Astrocyte of the hippocampus (primary cell): ENCODE results near the gene TOMM34.
A peak's percentile ranks its signal among the peaks of the same experiment; 100 is the strongest.

Source experiments
- DNase-seq: peaks from one replicate; pipeline ENCODE4 v3.0.0; 2011; ENCODE audit warnings: low read depth, low spot score

TOMM34 gene

DNA sequence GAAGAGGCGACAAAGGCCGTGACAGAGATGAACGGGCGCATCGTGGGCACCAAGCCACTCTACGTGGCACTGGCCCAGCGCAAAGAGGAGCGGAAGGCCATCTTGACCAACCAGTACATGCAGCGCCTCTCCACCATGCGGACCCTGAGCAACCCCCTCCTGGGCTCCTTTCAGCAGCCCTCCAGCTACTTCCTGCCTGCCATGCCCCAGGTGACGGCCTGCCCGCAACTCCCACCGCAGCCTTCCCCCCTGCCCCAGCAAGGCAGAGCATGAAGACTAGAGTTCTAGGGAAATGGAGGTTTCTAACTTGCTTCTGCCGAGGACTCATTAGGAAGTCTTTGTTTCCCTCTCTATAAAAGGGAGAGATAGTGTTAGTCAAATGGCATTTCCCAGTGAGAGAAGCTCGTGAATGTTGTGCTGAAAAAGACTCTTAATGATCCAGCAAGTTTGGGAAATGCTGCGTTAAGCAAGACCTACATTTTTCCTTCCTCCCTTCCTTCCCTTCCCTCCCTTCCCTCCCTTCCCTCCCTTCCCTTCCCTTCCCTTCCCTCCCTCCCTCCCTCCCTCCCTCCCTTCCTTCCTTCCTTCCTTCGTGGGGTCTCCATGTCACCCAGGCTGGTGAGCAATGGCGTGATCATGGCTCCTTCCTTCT, 29.6 kb downstream of the TOMM34 start:
- no peak for DNase-seq

DNA sequence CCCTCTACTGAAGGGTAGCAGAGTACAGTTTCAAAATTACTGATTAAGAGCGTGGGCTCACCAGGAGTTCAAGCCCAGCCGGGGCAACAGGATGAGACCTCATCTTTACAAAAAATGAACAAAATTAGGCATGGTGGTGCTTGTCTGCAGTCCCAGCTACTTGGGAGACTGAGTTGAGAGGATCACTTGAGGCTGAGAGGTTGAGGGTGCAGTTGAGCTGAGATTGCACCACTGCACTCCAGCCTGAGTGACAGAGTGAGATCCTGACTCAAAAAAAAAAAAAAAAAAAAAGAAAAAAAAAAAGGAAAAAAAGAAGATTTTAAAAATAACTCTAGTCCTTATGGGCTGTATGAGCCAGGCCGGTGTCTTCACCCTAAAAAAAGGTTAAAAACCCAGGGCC, 31.6 kb downstream of the TOMM34 start:
- no peak for DNase-seq

DNA sequence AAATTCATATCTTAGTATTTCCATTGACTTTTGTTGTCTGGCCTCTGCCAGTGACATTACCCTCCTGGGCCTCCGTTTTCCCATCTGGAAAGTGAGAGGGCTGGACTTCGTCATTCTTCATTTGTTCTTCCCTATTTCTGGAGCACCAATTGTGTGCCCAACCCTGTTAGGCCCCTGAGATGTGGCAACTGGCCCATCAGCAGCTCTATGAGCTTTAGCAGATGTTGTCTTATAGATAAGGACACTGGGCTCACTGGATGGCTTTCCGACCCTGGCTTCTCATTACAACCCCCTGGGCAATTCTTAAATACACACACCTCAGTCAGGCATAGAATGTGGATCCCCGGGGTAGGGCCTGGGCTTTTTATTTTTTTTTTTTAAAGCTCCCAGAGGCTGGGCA, 35.7 kb downstream of the TOMM34 start:
- DNase-seq, result no peak

DNA sequence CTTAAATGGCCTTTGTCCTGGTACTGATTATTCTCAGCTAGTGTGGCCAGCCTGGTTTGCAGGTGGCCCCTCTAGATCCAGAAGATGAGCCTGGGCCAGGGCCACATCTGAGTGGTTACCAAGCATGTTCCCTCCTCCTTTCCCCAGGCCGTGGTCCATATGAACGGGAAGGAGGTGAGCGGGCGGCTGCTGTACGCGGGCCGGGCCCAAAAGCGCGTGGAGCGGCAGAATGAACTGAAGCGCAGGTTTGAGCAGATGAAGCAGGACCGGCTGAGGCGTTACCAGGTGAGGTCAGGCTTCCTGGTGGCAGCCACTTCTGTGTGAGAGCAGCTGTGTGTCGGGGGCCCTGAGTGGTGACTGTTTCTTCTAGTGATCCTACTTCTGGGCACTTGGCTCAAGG, 38.8 kb downstream of the TOMM34 start:
- DNase-seq, result no peak

DNA sequence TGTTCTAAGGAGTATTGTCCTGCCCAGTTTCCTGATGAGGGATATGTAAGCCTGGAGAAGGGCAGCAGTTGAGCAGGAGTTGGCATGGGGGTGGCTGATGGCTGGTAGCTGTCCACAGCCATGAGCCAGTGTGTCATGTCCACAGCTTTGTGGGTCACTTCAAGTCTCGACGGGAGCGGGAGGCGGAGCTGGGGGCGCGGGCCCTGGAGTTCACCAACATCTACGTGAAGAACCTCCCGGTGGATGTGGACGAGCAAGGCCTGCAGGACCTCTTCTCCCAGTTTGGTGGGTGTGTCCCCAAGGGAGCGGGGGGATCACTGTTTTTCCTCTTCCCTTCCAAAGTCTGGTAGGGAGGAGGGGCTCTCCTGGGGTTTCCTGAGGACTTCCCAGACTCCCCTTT, 41.4 kb downstream of the TOMM34 start:
- DNase-seq, result no peak

DNA sequence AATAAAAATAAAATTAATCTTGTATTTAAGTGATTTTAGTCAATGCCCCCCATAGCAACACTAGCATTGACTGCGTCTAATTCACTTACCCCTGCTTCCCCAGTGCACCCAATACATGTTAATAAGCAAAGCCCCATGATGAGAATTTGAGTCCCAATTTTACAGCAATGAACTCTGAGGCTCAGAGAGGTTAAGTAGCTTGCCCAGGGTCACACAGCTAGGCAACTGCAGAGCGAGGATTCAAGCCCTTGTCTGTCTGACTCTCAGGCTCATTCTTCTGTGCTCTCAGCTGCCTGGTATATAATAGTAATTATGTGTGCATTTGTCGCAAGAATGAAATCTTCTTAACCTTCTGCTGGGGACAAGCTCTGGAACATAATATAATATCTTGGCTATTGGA, 41.9 kb downstream of the TOMM34 start:
- DNase-seq, result no peak

DNA sequence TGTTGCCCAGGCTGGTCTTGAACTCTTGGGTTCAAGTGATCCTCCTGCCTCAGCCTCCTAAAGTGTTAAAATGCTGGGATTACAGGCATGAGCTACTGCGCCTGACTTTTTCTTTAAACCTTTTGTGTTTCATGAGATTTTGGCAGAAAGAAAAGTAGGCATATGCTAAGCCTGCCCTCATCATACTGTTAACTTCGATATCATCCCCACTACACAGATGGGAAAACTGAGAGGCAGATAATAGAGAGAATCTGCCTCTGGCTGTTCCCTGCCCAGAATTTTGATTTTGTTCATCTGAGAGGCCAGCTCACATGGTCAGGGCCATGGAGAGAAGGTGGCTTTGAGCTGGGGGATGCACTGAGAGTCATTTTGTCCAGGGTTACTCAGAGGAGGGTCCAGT, 42.8 kb downstream of the TOMM34 start:
- DNase-seq, result no peak

DNA sequence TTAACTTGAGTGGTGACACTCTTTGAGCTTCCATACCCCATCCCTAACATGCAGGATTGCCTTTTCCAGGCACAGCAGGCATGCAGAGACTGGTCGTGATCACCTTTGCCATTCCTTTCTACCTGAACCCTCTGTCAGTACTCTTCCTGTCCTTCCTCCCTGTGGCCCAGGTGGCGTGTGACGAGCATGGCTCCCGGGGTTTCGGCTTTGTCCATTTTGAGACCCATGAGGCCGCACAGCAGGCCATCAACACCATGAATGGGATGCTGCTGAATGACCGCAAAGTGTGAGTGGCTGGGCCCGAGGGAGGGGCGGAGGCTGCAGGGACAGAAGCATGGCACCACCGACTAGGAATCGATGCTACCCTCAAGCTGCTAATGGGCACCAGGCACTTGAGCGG, 43.6 kb downstream of the TOMM34 start:
- no peak for DNase-seq

DNA sequence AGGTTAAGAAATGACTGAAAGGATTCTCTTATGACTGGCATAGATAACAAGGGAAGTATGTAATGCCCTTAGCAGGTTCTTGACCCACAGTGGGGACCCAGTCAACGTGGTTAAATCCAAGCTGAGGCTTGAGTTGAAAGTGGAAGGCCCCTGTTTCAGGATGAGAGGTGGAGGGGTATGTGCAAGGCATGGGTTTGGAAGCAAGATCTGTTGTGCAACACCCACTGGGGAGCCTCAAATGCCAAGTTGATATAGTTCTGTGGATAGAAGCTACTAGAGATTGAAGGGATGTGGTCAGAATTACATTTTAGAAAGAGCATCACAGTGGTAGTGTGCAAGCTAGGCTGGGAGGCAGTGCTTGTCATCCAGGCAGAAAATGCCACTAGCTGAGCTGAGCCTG, 45.3 kb downstream of the TOMM34 start:
- DNase-seq, result no peak

DNA sequence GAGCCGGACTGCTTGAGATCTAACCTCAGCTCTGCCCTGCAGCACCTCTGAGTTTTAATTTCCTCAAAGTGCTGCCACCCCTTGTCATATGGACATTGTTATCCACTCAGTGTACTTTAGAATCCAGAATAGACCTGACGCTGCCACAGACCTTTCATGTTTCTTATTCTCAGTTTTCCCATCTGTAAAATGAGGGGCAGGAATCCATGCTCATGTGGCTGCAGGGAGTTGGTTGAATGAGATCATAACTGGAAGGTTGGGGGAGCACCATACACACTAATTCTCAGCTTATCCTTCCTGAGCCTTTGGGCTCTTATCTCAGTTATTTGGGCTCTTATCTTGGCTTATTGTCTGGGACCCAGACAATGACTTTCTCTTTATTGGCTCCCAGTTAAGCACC, 48.0 kb downstream of the TOMM34 start:
- no peak for DNase-seq

DNA sequence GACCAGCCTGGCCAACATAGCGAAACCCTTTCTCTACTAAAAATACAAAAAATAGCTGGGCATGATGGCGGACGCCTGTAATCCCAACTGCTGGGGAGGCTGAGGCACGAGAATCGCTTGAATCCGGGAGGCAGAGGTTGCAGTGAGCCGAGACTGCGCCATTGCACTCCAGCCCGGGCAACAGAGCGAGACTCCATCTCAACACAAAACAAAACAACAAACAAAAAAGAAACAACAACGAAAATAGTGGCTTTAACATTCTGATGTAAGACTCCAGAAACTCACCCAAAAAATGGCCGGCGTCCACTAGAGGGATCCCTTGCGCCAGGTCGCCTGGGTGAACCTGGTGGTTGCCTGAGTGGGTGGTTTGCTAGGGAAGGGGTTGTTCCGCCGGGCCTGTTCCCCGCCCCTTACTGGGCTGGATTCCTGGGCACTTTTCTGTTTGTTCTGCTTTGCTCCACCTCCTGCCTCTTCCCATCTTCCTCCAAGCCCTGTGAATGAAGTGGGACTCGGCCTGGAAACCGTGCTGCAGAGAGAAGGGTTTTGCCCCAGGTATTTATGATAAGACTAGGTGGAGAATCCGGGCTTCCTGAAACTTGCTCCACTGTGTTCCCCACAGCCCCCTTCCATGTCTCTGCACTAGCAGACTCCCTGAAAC, 48.8 kb downstream of the TOMM34 start:
- peak; percentile 57 for DNase-seq

DNA sequence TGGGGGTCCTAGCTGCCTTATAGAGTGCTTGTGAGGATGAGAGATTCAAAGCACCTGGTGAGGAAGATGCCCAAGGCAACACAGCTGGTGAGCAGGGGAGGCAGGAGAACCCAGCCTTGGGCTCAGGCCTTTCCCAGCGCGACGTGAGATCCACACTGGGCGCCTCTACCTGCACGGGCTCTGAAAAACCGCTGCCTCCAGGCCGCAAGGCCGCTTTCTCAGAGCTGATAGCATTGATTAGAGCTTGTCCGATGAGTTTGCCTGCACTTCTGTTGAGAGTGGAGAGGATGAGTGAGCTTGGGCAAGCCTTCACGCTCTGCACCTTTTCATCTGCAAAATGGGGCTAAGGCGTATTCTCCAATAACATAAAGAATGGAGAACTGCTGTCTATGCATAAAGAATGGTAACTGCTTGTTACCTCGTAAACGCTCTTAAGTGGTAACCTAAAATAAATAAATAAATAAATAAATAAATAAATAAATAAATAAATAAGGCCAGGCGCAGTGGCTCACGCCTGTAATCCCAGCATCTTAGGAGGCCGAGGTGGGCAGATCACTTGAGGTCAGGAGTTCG, 49.4 kb downstream of the TOMM34 start:
- DNase-seq, result peak; percentile 12

DNA sequence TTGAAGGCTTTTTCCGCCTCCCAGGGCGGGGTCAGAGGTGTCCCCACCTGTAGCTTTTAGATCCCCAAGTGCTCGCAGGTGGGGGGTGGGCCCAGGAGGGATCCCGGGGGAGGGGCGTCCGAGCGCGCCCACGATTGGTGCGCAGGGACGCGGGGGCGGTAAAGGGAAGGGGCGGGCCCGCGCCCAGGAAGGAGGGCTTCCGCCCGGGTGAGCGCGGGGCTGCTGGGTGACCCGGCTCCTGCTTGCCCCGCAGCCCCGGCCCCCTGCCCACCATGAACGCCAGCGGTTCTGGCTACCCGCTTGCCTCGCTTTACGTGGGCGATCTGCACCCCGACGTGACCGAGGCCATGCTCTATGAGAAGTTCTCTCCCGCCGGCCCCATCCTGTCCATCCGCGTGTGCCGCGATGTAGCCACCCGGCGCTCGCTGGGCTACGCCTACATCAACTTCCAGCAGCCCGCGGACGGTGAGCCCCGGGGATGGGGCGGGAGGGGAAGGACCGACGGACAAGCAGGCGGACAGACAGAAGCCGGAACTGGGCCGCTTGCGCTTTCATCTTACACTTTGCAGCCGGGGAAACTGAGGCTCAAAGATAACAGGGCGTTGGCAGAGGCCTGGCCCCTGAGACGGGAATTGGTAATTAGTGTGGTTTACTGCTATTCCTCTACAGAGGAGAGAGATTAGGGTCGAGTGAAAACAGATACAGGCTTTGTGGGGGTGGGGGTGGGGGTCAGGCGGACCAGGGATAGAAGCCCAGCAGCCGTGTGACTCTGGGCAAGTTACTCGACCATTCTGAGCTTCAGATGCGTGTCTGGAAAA, 50.1 kb downstream of the TOMM34 start, which contains the start of gene PABPC1L:
TSS of gene PABPC1L (plus strand) at position 189 of the 818 bp plus-strand sequence. CDS start at position 273, 84 bp downstream.
- DNase-seq, result peak; percentile 87

DNA sequence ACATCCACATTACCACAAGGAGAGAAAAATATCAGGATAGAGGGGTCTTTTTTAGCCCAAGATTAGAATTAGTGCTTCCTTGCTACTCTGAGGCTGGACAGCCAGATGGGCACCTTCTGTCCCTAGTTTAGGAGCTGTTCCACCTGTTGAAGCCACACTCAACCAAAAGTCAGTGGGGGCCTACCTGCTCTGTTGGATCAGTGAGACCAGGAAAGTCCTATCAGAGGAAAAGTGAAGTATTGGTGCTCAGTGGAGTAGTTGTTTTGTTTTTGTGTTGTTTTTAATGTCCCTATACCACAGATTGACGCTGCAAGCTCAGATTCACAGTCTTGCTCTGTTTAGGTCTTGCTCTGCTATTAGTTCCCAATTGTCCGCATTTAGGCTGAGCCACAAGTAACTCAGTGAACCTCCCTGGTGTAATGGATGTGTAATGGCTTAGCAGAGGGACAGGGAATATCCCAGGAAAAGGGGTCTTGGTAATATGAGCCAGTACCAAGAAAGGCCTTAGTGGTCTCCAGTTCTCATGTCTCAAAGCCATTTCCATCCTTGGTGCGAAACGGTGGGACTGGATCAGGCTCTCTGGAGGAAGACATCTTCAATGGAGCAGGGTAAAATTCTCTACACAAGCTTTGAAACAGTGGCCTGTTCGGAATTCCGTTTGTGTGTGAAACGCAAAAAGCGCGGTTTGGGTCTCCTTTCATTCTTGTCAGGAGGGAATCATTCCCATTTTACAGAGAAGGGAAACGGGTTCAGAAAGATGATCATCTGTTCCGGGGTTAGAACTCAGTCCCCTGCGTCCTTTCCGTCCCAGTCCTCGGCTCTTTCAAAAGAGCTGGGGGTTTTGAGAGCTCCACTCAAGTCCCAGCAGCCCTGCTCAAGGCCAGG, 51.0 kb downstream of the TOMM34 start:
- DNase-seq, result peak; percentile 5

DNA sequence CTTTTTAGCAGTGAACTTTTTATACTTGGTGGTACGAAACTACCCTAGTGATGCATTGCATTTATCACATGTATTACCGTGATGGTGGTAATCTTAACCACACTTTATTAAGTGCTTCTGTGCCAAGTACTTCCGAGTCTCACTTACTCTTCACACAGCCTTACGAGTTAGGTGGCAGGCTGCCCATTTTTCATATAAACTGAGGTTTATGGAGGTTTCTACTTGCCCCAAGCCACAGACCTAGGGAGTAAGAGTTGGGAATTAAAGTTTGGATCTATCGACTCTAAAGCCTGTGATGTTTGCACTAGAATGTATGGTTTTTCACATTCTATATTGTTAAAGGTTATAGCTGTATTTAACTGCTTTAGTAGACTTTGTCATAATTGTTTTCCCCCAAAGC, 55.8 kb downstream of the TOMM34 start:
- DNase-seq, result no peak

DNA sequence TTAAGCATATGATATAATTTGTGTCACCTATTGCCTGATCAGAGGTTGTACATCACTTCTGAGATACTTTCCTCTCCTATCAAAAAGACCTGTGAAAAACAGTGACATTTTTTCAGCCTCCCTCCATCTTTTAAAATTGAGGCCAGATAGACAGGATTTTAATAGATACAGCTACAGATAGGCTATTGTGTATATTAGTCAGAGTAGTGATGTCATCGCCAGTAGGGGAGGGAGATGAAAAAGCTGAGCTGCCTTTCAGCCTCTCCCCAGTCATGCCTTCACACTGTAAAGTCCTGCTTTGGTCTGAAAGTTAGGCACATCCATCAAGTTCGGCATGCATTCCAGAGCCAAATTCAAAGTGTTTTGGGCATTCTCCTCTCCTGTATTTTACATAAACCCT, 58.2 kb downstream of the TOMM34 start:
- peak; percentile 64 for DNase-seq

DNA sequence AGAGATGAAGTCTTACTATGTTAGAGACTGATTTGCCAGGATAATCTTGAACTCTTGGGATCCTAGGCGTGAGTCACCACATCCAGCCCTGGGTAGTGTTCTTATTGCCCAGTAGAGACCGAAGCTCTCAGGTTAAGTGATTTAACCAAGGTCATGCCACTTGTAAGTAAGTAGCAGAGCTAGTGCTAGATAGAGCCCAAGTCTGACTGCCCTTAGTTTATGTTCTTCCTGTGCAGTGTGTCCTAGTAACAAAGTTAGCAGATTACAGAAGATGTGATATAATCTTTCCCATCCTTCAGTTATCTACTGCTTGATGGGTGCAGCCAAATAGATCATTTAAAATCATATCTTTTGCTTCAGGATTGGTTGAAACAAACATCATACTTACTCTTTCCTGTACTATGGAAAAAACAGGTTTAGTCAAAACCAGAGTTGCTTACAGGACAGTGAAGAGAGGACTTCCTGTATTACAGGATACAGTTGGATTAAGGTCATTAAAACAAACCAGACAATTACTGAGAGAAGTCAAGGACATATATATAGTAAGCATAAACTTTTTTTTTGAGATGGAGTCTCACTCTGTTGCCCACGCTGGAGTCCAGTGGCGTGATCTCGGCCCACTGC, 59.9 kb downstream of the TOMM34 start:
- no peak for DNase-seq

DNA sequence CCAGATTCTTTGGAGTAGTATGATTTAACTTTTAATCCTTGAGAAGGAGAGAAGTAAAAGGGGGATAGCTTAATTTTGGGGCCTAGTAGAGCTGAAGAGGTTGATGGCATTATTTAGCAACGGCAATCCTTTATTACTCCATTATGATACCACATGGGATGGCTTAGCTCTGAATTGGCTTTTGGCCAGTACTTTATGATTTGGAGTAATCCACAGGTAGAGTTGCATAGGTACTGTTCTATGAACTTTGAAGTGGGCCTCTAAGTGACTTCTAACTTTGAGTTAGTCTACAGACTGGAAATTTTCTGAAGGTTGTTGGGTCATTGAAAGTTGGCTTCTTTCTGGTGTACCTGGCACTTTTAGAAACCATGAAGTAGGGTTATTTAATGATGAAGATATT, 63.1 kb downstream of the TOMM34 start:
- no peak for DNase-seq

DNA sequence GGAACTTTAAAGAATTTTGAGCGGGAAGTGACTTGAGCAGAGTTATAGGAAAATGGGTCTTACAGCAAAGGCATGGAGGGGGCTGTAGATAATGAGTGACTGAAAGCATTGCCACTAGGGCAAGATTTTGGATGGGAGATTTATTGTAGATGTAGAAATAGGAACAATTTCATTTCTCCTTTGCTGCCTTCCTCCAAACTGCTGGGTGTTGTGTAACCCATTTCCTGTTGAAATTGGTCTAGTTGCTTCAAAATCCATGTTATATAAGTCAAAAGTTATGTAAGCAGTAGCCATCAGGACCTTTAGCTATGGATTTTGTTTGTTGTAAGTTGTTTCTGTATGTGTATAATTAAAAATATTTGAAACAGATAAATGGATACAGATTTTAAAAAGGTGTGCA, 63.6 kb downstream of the TOMM34 start:
- DNase-seq, result no peak

DNA sequence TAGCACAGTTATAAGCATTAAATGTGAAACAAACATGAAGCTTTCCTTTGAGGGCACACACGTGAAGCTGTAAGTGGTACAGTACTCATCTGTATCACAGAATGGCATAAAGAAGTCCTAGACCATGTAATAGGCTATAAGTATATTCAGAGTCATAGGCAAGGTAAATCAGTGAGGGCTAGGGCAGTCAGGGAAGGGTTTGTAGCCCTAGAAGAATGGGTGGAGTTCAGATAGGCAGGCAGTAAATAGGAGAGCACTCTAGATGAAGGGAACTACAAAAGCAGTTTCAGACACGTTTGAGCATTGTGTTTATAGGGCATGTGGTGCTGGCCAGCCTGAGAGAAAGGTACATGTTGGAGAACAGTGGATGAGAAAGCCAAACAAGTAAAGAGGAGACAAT, 65.2 kb downstream of the TOMM34 start:
- DNase-seq, result no peak
